GM12891 (cell line): ENCODE data around the gene RNF187.

Experiments used
- PAX5 ChIP-seq: IDR thresholded peaks from 2 replicates; pipeline ENCODE4 v1.6.1; 2011; ENCODE audit warnings: low read length, moderate library complexity, mild to moderate bottlenecking; ENCODE audit not compliant: insufficient read depth, severe bottlenecking
- POLR2A ChIP-seq: IDR thresholded peaks from 2 replicates; pipeline ENCODE4 v1.6.1; 2011; ENCODE audit warnings: low read depth, low read length, control low read depth
- POLR2AphosphoS5 ChIP-seq: IDR thresholded peaks from 2 replicates; pipeline ENCODE4 v1.6.1; 2011; ENCODE audit warnings: low read depth, low read length, control low read depth
- POU2F2 ChIP-seq: IDR thresholded peaks from 2 replicates; pipeline ENCODE4 v1.6.1; 2011; ENCODE audit warnings: low read depth, mild to moderate bottlenecking, control low read depth, low read length, moderate library complexity
- SPI1 ChIP-seq: IDR thresholded peaks from 2 replicates; pipeline ENCODE4 v1.6.1; 2011; ENCODE audit warnings: low read depth, low read length, control low read depth
- TAF1 ChIP-seq: IDR thresholded peaks from 2 replicates; pipeline ENCODE4 v1.6.1; 2011; ENCODE audit warnings: low read depth, low read length, control low read depth

DNA sequence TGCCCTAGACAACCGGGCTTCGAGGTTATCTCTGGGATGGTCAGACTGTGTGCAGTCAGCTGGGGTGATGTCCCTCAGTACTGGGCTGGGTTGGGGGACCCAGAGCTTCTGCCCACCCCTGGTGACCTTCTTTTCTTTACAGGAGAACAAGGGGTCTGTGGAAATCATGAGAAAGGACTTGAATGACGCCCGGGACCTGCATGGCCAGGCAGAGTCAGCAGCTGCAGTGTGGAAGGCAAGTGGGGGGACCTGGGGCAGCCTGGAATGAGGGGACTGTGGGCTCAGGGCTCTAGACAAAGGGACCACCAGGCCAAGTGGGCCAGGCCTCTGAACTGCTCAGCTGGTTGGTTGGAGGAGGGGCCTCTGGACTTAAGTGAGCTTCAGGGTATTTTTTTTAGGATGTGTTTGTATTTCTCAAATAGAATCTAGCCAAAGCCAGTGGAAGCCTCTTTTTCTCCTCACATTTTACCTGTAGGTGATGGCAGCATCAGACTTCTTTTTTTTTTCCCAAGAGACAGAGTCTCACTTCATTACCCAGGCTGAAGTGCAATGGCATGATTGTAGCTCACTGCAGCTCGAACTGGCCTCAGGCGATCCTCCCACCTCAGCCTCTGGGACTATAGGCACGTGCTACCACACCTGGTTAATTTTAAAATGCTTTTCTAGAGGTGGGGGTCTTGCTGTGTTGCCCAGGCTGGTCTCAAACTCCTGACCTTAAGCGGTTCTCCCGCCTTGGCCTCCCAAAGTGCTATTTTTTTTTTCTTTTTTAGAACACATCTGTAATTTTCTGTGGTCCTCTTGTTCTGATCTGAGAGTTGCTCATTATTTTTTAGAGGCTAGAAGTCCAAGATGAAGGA, 1.9 kb downstream of the RNF187 start:
- TF ChIP-seq POLR2A (no peak), POLR2AphosphoS5 (no peak), SPI1 (no peak), TAF1 (no peak), PAX5 (no peak), POU2F2 (no peak)
